ENCODE results near the gene SLC4A4. TPM values are rescaled to one million over a fixed set of nuclear protein-coding genes. Genes with fewer than 3 reads are reported as not detected.

Gene SLC4A4
- total RNA-seq, 1 donor, result 13.0 TPM

DNA sequence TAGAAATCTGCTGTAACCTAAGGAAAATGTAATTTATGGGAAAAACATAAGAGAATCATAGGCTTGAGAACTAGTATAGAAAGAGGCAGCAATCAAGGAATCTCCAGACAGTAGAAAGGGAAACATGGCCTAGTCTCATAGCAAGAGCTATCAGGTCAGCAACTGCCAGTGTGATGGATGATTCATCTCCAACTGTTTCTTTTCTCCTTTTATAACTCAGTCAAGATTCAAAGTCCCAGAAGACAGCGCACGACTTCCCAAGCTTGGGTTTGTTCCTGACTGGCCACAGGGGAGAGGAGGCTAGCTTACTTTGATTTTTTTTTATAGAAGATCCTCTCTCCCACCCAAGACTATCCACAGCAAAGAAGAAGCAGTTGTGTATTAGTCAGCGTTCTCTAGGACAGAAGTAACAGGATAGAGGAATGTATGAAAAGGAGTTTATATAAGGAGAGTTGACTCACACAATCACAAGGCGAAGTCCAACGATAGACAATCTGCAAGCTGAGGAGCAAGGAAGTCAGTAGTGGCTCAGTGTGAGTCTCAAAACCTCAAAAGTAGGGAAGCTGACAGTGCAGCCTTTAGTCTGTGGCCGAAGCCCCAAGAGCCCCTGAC, 263.6 kb downstream of the SLC4A4 start:
- no peaks in the 10 kb centered on the region for H3K27me3 ChIP-seq (ENCODE audit: insufficient read depth, low read length)
- peak; percentile 29 for DNase-seq (ENCODE audit: insufficient read length, low spot score, missing footprints)
- H3K4me2 ChIP-seq (ENCODE audit: insufficient read depth, low read length), result peak overlapping the region; percentile 42
- H3K36me3 ChIP-seq (ENCODE audit: insufficient read depth, low read length), result no peaks in the 10 kb centered on the region
- peak overlapping the region; percentile 66 for H3K27ac ChIP-seq (ENCODE audit: low read depth, low read length)
- no peak for TF ChIP-seq CTCF (IDR thresholded peaks at IDR 0.05; ENCODE audit: extremely low read depth, low read depth, low read length)
- no peak overlapping the region for H3K4me3 ChIP-seq (ENCODE audit: insufficient read depth, low read length)
- H2AFZ ChIP-seq (ENCODE audit: low read length), result peak overlapping the region; percentile 2
- H3K4me1 ChIP-seq (ENCODE audit: insufficient read depth, low read length), result no peaks in the 10 kb centered on the region
- no peaks in the 10 kb centered on the region for H3K9me3 ChIP-seq (ENCODE audit: low read depth, low read length)
- H3K79me2 ChIP-seq (ENCODE audit: insufficient read depth, low read length), result no peaks in the 10 kb centered on the region
- no peaks in the 10 kb centered on the region for H4K20me1 ChIP-seq (ENCODE audit: insufficient read depth, low read length)

GRCh38 chr4:71604785-71605184, 266.0 kb downstream of the SLC4A4 start:
- Histone ChIP-seq H3K4me3 (ENCODE audit: insufficient read depth, low read length) (no peak overlapping the region), H3K36me3 (ENCODE audit: insufficient read depth, low read length) (no peaks in the 10 kb centered on the region), H3K79me2 (ENCODE audit: insufficient read depth, low read length) (no peaks in the 10 kb centered on the region), H3K4me2 (ENCODE audit: insufficient read depth, low read length) (no peak overlapping the region), H4K20me1 (ENCODE audit: insufficient read depth, low read length) (no peaks in the 10 kb centered on the region), H3K27me3 (ENCODE audit: insufficient read depth, low read length) (no peaks in the 10 kb centered on the region), H3K9me3 (ENCODE audit: low read depth, low read length) (no peaks in the 10 kb centered on the region), H3K4me1 (ENCODE audit: insufficient read depth, low read length) (peaks cover 20% of the 10 kb centered on the region), H3K27ac (ENCODE audit: low read depth, low read length) (no peak overlapping the region), H2AFZ (ENCODE audit: low read length) (no peak overlapping the region)
- no peak for TF ChIP-seq CTCF (IDR thresholded peaks at IDR 0.05; ENCODE audit: extremely low read depth, low read depth, low read length)
- no peak for DNase-seq (ENCODE audit: insufficient read length, low spot score, missing footprints)

DNA sequence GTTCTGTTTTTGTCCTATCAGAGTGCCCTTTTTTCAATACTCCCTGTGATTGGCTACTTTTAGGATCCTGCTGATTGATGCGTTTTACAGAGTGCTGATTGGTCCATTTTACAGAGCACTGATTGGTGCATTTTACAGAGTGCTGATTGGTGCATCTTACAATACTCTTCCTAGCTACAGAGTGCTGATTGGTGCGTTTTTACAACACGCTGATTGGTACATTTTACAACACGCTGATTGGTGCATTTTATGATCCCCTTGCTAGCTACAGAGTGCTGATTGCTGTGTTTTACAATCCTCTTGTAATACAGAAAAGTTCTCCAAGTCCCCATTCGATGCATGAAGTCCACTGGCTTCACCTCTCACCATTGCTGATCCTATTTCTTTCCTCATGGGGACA, 268.3 kb downstream of the SLC4A4 start:
- no peak for TF ChIP-seq CTCF (IDR thresholded peaks at IDR 0.05; ENCODE audit: extremely low read depth, low read depth, low read length)
- no peak overlapping the region for H2AFZ ChIP-seq (ENCODE audit: low read length)
- no peaks in the 10 kb centered on the region for H3K27me3 ChIP-seq (ENCODE audit: insufficient read depth, low read length)
- no peaks in the 10 kb centered on the region for H3K36me3 ChIP-seq (ENCODE audit: insufficient read depth, low read length)
- no peaks in the 10 kb centered on the region for H3K9me3 ChIP-seq (ENCODE audit: low read depth, low read length)
- no peak overlapping the region for H3K4me2 ChIP-seq (ENCODE audit: insufficient read depth, low read length)
- peaks cover 21% of the 10 kb centered on the region for H3K4me1 ChIP-seq (ENCODE audit: insufficient read depth, low read length)
- no peak overlapping the region for H3K27ac ChIP-seq (ENCODE audit: low read depth, low read length)
- no peaks in the 10 kb centered on the region for H3K79me2 ChIP-seq (ENCODE audit: insufficient read depth, low read length)
- H3K4me3 ChIP-seq (ENCODE audit: insufficient read depth, low read length), result no peak overlapping the region
- no peak for DNase-seq (ENCODE audit: insufficient read length, low spot score, missing footprints)
- no peaks in the 10 kb centered on the region for H4K20me1 ChIP-seq (ENCODE audit: insufficient read depth, low read length)

DNA sequence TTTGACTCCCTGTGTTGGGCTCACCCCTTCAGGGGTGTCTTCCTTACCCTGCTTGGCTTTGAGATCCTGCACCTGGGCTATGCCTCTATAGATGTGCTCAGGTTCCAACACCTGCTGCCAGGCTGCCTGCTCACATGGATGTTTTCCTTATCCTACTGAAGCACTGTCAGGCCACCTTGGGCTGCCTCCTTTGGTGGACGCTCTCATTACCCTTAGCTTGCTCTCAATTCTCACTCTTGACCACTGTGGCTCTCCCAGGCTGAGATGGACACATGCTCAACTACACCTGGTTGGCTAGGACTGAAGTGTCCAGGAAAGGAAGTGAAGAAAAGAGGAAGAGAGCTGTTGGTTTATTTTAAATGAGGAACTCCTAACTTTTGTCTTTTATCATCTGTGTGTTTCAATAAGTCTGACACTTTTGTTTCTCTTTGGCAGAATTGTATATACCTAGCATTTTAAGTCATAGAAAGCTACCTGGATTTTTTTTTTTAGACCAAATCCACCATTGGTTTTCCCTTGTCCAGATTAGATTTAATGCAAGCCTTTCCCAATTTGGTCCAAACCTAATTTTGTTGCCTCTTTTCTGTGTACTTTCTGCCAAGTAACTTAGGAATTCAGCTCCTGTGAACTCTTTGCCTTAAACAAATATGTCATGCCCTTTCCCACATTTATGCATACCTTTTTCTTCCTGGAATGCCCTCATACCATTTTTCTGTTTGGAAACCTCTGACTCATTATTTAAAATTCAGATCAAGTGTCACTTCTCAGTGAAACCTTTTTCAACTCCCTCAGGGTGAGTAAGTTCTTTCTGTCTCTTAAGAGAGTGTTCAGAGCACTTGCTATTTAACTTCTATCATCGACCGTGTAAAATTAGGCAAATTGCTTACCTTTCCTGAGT, 269.2 kb downstream of the SLC4A4 start:
- no peaks in the 10 kb centered on the region for H3K79me2 ChIP-seq (ENCODE audit: insufficient read depth, low read length)
- peak overlapping the region; percentile 65 for H3K27ac ChIP-seq (ENCODE audit: low read depth, low read length)
- H3K27me3 ChIP-seq (ENCODE audit: insufficient read depth, low read length), result no peaks in the 10 kb centered on the region
- no peak for TF ChIP-seq CTCF (IDR thresholded peaks at IDR 0.05; ENCODE audit: extremely low read depth, low read depth, low read length)
- H3K36me3 ChIP-seq (ENCODE audit: insufficient read depth, low read length), result no peaks in the 10 kb centered on the region
- H4K20me1 ChIP-seq (ENCODE audit: insufficient read depth, low read length), result no peaks in the 10 kb centered on the region
- no peak for DNase-seq (ENCODE audit: insufficient read length, low spot score, missing footprints)
- no peak overlapping the region for H2AFZ ChIP-seq (ENCODE audit: low read length)
- no peaks in the 10 kb centered on the region for H3K9me3 ChIP-seq (ENCODE audit: low read depth, low read length)
- peaks cover 21% of the 10 kb centered on the region for H3K4me1 ChIP-seq (ENCODE audit: insufficient read depth, low read length)
- H3K4me2 ChIP-seq (ENCODE audit: insufficient read depth, low read length), result peak overlapping the region; percentile 53
- H3K4me3 ChIP-seq (ENCODE audit: insufficient read depth, low read length), result no peak overlapping the region
